Uterus (tissue), 4 donors: ENCODE data around the gene ZNF317. TPM values are rescaled to one million over a fixed set of nuclear protein-coding genes. Genes with fewer than 3 reads are reported as not detected.
"Not testable (repeated sequence)": the region's sequence is repeated elsewhere in the genome, so short reads cannot be mapped to it uniquely, and the experiment has no call there.

Experiments
- DNase-seq, 2 donors: peaks; one replicate each; pipeline ENCODE4 v3.0.0-alpha.2; 2019 to 2020
- H3K27ac ChIP-seq, 2 donors: fragments of 200-600 bp; sonication (generic); 1 replicate in 1 of 2; 2 replicates in 1 of 2; pipeline ENCODE4 v1.5.1; 2016 to 2018
- H3K27me3 ChIP-seq, 2 donors: fragments of 200-600 bp; sonication (generic); one replicate each; pipeline ENCODE4 v1.5.1; 2018 to 2019; ENCODE audit warnings: control low read depth in 1 of 2
- H3K36me3 ChIP-seq, 2 donors: fragments of 200-600 bp; sonication (generic); one replicate each; pipeline ENCODE4 v1.5.1; 2019; ENCODE audit warnings: control low read depth in 1 of 2
- H3K4me1 ChIP-seq, 2 donors: fragments of 200-600 bp; sonication (generic); one replicate each; pipeline ENCODE4 v1.5.1; 2018 to 2019; ENCODE audit warnings: control low read depth in 1 of 2
- H3K4me3 ChIP-seq, 2 donors: fragments of 200-600 bp; sonication (generic); 1 replicate in 1 of 2; 2 replicates in 1 of 2; pipeline ENCODE4 v1.5.1; 2018 to 2019; ENCODE audit warnings: mild to moderate bottlenecking in 1 of 2
- H3K9me3 ChIP-seq, 2 donors: fragments of 200-600 bp; sonication (generic); one replicate each; pipeline ENCODE4 v1.5.1; 2019; ENCODE audit warnings: control low read depth in 1 of 2
- CTCF ChIP-seq, 4 experiments: fragments of 200-600 bp in 2 of 4; fragments of 450-650 bp in 2 of 4; sonication (generic) in 2 of 4; IDR thresholded peaks; one replicate each; pipeline ENCODE4 v1.5.1; 2016 to 2019; ENCODE audit warnings: antibody characterized with exemption in 4 of 4, mild to moderate bottlenecking in 2 of 4, moderate library complexity in 1 of 4
- POLR2A ChIP-seq, 2 donors: fragments of 450-650 bp; IDR thresholded peaks; one replicate each; pipeline ENCODE4 v1.6.1; 2016; ENCODE audit warnings: antibody characterized with exemption in 2 of 2, mild to moderate bottlenecking in 1 of 2, moderate library complexity in 1 of 2
- intact Hi-C: fragments of 100-400 bp; cut with DNase I; formaldehyde crosslinking; loops from one replicate; pipeline ENCODE4 v1.15.1; 2023; ENCODE audit warnings: low total_unique reads
- total RNA-seq, 4 donors: library from RNA; depleted of rRNA in 3 of 4; stranded (reverse); fragments of >200 nt in 3 of 4; gene quantifications; one replicate each; pipeline versions ENCODE4 v1.1.0 to v1.2.4, GENCODE V29; 2014 to 2023
- donor health status: DM: yes; HTN: yes; CAD: no.

ZNF317 gene
- total RNA-seq, 4 donors from 2014 or later, result 4.4 to 42.6 (median 13.6) TPM

- Histone ChIP-seq H3K4me3 (no peak overlapping the region), H3K9me3 (no peaks in the 10 kb centered on the region), H3K27me3 (no peaks in the 10 kb centered on the region), H3K27ac (no peak overlapping the region), H3K4me1 (no peaks in the 10 kb centered on the region), H3K36me3 (no peaks in the 10 kb centered on the region)
- DNase-seq, result no peak
- no peak for TF ChIP-seq POLR2A (IDR thresholded peaks at IDR 0.05)
- no peak for TF ChIP-seq CTCF (IDR thresholded peaks at IDR 0.05)
- intact Hi-C loops, result no loop called here
These were observed 42.8 kb downstream of the ZNF317 start for GRCh38 chr19:9183000-9183399.

- no peaks in the 10 kb centered on the region for H3K4me1 ChIP-seq
- H3K27me3 ChIP-seq, result no peaks in the 10 kb centered on the region
- no peak overlapping the region for H3K4me3 ChIP-seq
- H3K27ac ChIP-seq, result no peak overlapping the region
- TF ChIP-seq CTCF (IDR thresholded peaks at IDR 0.05), result no peak
- no peak for TF ChIP-seq POLR2A (IDR thresholded peaks at IDR 0.05)
- intact Hi-C loops, result no loop called here
- no peaks in the 10 kb centered on the region for H3K36me3 ChIP-seq
- no peak for DNase-seq
- H3K9me3 ChIP-seq, result no peaks in the 10 kb centered on the region
These were observed 47.0 kb downstream of the ZNF317 start for GRCh38 chr19:9187191-9187590.

- no peak for DNase-seq
- Histone ChIP-seq H3K36me3 (no peaks in the 10 kb centered on the region), H3K27ac (no peak overlapping the region), H3K9me3 (no peaks in the 10 kb centered on the region), H3K4me1 (no peaks in the 10 kb centered on the region), H3K4me3 (no peak overlapping the region), H3K27me3 (no peaks in the 10 kb centered on the region)
- no peak for TF ChIP-seq CTCF (IDR thresholded peaks at IDR 0.05)
- TF ChIP-seq POLR2A (IDR thresholded peaks at IDR 0.05), result no peak
- intact Hi-C loops, result no loop called here
These were observed 49.3 kb downstream of the ZNF317 start for GRCh38 chr19:9189535-9189934.

- H3K4me1 ChIP-seq, H3K27me3 ChIP-seq, H3K36me3 ChIP-seq, DNase-seq, intact Hi-C loops, H3K4me3 ChIP-seq, H3K27ac ChIP-seq, H3K9me3 ChIP-seq: not testable (repeated sequence)
These were observed 57.8 kb downstream of the ZNF317 start for GRCh38 chr19:9198044-9198443.

GRCh38 chr19:9205501-9206113 is 65.4 kb downstream of the ZNF317 start:
- Histone ChIP-seq H3K27ac (no peak overlapping the region), H3K27me3 (no peaks in the 10 kb centered on the region), H3K9me3 (no peaks in the 10 kb centered on the region), H3K36me3 (no peaks in the 10 kb centered on the region), H3K4me1 (no peaks in the 10 kb centered on the region), H3K4me3 (peak overlapping the region in 1 of 2 donors; percentile 35)
- TF ChIP-seq CTCF (IDR thresholded peaks at IDR 0.05) (peak; percentile 77 to 85 (median 84)), POLR2A (IDR thresholded peaks at IDR 0.05) (no peak)
- peak; percentile 57 to 70 for DNase-seq
- intact Hi-C loops, result no loop called here

Other genes with a start within 250 kb of the ZNF317 start
- gene MUC16, start 130.0 kb upstream of the ZNF317 start, total RNA-seq, result 1 to 10 TPM in 3 of 4 donors, under 1 TPM in 1; 0.88 to 5.6 (median 1.7) TPM
- not detected for gene OR1M1, start 53.3 kb upstream of the ZNF317 start, total RNA-seq
- not detected for gene OR7G2, start 32.9 kb upstream of the ZNF317 start, total RNA-seq
- not detected for gene OR7G1, start 24.6 kb upstream of the ZNF317 start, total RNA-seq
- not detected for gene OR7G3, start 13.4 kb upstream of the ZNF317 start, total RNA-seq
- gene OR7D2, start 38.6 kb downstream of the ZNF317 start, total RNA-seq, result not detected
- not detected for gene OR7D4, start 79.2 kb downstream of the ZNF317 start, total RNA-seq
- not detected for gene OR7E24, start 110.5 kb downstream of the ZNF317 start, total RNA-seq
- gene ZNF699, start 169.4 kb downstream of the ZNF317 start, total RNA-seq, result 10 to 100 TPM in 2 of 4 donors, 1 to 10 TPM in 2; 1.8 to 34.6 (median 11.6) TPM
- 10 to 100 TPM in 3 of 4 donors, 1 to 10 TPM in 1; 5.3 to 60.1 (median 30.2) TPM for gene ZNF559, start 183.8 kb downstream of the ZNF317 start, total RNA-seq
- gene ZNF177, start 222.6 kb downstream of the ZNF317 start, total RNA-seq, result 1 to 10 TPM in 3 of 4 donors, not detected in 1; 4.4 to 8.7 (median 5.8) TPM